HL-60/S4 (cell line): ENCODE data around the gene CCDC197.

Experiments
- in situ Hi-C: fragments of 300-500 bp; cut with MboI; formaldehyde crosslinking; loops from 2 replicates; pipeline ENCODE4 v1.14.3; 2022; ENCODE audit warnings: low sequenced_read_pairs

The CCDC197 gene

DNA sequence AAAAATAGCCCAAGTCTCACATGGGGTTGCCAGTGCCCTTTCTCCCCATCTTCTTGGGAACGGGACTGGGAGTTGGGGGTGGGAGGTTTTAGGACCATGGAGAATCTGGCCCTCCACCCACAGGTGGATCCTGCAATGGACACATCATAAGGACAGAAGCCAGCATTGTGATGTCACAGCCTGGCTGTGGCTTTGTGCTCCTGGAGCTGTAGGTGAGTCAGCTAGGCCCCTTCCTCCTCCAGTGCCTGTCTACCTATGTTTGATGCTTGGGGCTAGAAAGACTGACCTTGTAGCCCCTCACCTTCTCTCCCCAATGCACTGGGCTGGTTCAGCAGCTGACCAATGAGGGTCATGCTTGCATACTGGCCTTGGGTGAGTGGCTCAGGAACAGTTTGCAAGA is at the start of gene CCDC197:
Gene CCDC197 (plus strand): TSS at position 220 of the 400 bp plus-strand sequence. CDS start 831 bp downstream, outside the sequence.
- in situ Hi-C loops = no loop called here

- in situ Hi-C loops = loop anchor here (25.0 kb wide), 1 partner anchor 1563 kb away; the partner anchor contains the start of gene SYNE3
Observed at GRCh38 chr14:93949511-93950075, 47.5 kb upstream of the CCDC197 start.

GRCh38 chr14:93950948-93951634 is 46.0 kb upstream of the CCDC197 start:
- in situ Hi-C loops = loop anchor here (25.0 kb wide), 1 partner anchor 1561 kb away; the partner anchor contains the start of gene SYNE3

- in situ Hi-C loops = loop anchor here (25.0 kb wide), 1 partner anchor 1560 kb away; the partner anchor contains the start of gene SYNE3
Observed at GRCh38 chr14:93951635-93952540, 45.2 kb upstream of the CCDC197 start.

DNA sequence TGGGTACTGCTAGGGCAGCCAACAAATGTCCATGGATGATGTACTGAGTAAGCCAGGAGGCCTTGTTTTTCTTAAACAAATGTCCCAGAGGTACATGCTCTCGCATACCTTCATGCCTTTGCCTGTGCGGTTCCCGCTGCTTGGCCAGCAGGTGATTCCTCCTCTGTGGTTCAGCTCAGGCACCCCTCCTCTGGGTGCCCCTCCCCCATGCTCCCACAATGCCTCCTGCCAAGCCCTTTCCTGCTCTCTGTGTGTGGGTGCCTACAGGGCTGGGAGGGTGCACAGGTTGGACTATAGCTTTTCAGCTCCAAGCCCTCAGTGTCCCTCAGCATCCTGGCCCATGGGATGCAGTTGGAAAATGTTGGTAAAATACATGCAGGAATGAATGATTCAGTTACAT is 44.3 kb upstream of the CCDC197 start:
- in situ Hi-C loops = loop anchor here (25.0 kb wide), 1 partner anchor 1559 kb away; the partner anchor contains the start of gene SYNE3

- in situ Hi-C loops = loop anchor here (25.0 kb wide), 1 partner anchor 1559 kb away; the partner anchor contains the start of gene SYNE3
Observed at GRCh38 chr14:93953263-93953662, 43.8 kb upstream of the CCDC197 start.

DNA sequence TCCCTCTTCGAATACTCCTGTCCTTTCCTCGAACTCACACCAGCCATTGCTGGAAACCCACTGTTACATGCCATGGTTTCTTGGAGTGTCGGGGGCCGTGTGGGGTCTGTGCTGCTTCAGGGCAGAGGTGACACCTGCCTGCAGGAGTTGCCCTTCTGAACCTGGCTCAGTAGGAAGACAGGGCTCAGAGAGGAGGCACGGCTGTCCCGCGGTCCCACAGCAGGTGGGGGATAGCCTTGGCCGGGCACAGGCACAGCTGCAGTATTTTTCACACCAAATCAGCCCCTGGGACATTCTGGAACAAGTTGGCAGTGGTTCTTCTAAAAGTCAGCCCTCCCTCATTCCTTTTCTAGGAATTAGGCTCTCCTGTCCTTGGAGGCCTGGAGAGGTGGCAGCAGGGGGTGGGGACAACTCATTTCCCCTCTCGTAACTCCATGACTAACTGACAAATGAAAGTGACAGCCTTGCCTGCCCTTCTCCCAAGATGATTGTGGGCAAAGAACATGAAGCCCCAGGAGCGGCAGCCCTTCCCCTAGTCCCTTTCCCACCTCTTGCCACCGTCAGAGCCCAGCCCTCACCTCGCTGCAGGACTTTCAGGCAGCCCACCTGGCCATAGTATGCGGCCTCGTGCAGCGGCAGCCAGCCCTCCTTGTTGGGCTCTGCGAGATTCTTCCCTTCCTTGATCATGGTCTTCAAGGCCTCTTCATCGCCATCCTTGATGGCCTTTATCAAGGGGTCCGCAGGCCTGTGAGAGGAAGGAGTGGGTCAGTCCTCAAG is 43.2 kb upstream of the CCDC197 start:
- in situ Hi-C loops = loop anchor here (25.0 kb wide), 1 partner anchor 1558 kb away; the partner anchor contains the start of gene SYNE3

GRCh38 chr14:93954516-93954830 is 42.6 kb upstream of the CCDC197 start:
- in situ Hi-C loops = loop anchor here (25.0 kb wide), 1 partner anchor 1558 kb away; the partner anchor contains the start of gene SYNE3

GRCh38 chr14:93954900-93955849 is 41.9 kb upstream of the CCDC197 start:
- in situ Hi-C loops = loop anchor here (25.0 kb wide), 1 partner anchor 1557 kb away; the partner anchor contains the start of gene SYNE3

GRCh38 chr14:93955850-93956481 is 41.1 kb upstream of the CCDC197 start:
- in situ Hi-C loops = loop anchor here (25.0 kb wide), 1 partner anchor 1556 kb away; the partner anchor contains the start of gene SYNE3

- in situ Hi-C loops = loop anchor here (25.0 kb wide), 1 partner anchor 1556 kb away; the partner anchor contains the start of gene SYNE3
Observed at GRCh38 chr14:93956514-93957332, 40.4 kb upstream of the CCDC197 start.

- in situ Hi-C loops = loop anchor here (25.0 kb wide), 1 partner anchor 1555 kb away; the partner anchor contains the start of gene SYNE3
Observed at GRCh38 chr14:93957333-93957710, 39.8 kb upstream of the CCDC197 start.

- in situ Hi-C loops = loop anchor here (25.0 kb wide), 1 partner anchor 1554 kb away; the partner anchor contains the start of gene SYNE3
Observed at GRCh38 chr14:93957751-93958566, 39.1 kb upstream of the CCDC197 start.

GRCh38 chr14:93958567-93959238 is 38.4 kb upstream of the CCDC197 start:
- in situ Hi-C loops = loop anchor here (25.0 kb wide), 1 partner anchor 1554 kb away; the partner anchor contains the start of gene SYNE3

GRCh38 chr14:93959239-93960107 is 37.6 kb upstream of the CCDC197 start:
- in situ Hi-C loops = loop anchor here (25.0 kb wide), 1 partner anchor 1553 kb away; the partner anchor contains the start of gene SYNE3
